Stimulated activated CD8-positive, alpha-beta memory T cell treated with anti-CD3 and anti-CD28 coated beads, Interleukin-4, amount 100 ng/mL, for 48 hours (primary cell): ENCODE data around the gene ANKRD11.
A peak's percentile ranks its signal among the peaks of the same experiment; 100 is the strongest.

Experiments
- DNase-seq: peaks from one replicate; pipeline ENCODE4 v3.0.0-alpha.2; 2020

The ANKRD11 gene

GRCh38 chr16:89323120-89323960, 167.0 kb downstream of the ANKRD11 start:
- DNase-seq, result no peak

DNA sequence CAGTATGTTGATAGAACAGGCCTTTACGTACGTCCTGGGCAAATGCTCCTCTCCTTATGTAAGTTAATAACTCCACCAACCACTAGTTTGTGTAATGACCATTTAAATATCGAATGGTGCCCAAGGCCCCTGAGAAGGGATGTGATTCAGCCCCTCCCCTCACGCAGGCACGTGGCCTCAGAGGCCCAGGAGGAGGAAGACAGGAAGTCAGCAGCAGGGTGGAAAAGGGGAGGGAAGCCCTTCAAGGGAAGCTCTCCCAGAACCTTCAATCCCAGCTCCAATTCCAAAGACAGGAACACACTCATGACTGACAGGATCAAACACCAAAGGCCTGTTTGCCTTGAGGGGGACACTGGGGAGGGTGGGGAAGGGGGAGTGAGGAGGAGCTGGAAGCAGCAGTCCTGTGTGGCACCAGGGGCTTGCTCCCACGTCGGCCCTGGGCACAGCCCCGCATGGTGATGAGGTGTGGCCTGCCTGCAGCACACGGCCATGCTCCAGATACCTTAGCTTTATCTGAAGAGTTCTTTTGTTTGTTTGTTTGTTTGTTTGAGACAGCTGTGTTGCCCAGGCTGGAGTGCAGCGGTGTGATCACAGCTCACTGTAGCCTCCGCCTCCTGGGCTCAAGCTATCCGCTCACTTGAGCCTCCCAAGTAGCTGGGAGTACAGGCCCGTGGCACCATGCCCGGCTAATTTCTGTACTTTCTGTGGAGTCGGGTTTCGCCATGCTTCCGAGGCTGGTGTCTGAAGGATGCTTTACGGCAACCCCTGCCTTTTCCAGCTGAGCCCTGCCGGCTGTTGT, 167.8 kb downstream of the ANKRD11 start:
- no peak for DNase-seq

DNA sequence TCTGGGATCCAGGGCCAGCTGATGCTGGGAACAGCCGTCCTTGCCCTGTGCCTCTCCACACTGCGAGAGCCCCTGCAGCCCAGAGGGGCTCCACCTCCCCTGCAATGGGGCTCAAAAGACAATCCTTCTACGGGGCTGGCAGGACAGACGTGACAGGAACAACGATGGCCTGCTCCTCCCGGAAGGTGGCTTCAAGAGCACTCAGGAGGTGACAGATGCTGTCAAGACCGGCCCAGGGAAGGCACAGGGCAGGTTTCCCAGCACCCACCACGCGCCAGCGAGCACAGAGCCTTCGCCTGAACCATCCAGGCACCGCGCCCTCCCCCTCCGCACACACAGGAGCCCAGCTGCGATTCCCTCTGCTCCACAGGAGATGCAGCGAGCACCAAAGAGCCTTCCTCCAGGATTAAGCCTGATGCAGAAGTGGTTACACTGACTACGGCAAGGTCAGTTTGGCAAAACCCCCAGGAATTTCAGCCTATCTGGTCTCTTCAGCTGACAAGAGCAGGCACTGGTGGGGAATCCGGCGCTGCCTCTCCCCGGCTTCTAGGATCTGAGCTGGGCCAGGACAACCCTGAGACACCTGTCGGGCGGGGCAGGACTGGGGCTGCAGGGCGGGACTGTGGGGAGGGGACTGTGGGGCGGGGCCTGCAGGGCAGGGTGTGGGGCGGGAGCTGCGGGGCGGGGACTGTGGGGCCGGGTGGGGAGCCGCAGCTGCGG, 169.4 kb downstream of the ANKRD11 start:
- no peak for DNase-seq

DNA sequence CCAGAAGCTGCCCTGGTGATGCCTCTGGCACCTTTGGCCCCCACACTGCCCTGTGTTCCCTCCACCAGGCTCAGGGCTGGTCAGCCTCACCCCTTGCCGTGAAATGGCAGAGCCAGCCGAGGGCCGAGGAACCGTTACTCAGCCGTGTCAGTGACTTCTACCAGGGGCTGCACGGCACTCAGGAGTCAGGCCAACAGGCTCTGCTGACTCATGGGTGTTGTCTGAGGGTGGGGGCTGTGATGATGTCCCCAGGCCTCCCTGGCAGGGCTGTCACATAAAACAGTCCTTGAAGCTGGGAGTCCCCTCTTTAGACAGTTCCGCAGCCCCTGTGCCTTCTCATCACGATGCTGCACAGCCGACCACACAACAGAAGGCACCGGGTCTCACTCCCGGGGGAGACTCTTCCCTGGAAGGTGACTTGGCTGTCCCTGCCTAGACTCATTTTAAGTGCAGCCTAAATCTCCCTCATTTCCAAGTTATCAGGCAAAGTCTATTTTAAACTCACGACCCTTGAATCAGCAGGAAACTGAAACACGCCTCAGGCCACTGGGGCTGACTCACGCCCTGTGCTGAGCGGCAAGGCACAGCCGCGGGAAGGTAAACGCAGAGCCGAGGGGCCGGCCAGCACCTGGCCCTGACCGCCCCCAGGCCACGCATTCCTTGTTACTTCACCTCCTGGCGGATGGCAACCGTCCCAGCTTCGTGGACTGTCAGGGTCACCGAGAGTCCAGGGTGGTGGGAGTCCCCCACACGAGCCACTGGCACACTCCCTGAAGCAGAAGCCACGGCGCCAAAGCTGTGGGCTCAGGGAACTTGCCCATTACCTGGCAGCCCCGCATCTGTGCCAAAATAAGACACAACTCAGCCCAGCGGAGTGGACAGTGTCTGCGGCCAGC, 170.2 kb downstream of the ANKRD11 start:
- DNase-seq, result peak; percentile 74

DNA sequence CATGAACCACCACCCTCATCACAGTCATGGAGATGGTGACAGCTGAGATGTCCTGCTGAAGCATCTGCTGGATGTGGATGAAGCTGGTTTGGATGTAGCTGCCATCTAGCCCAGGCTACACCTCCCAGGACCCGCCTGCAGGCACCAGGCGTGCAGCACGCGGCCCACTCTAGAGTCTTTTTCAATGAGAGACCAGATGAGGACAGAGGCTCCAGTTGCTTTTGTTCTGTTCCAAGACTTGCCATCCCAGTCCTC, 170.8 kb downstream of the ANKRD11 start:
- DNase-seq, result no peak

- no peak for DNase-seq
These were observed 171.3 kb downstream of the ANKRD11 start for GRCh38 chr16:89318871-89319630.

DNA sequence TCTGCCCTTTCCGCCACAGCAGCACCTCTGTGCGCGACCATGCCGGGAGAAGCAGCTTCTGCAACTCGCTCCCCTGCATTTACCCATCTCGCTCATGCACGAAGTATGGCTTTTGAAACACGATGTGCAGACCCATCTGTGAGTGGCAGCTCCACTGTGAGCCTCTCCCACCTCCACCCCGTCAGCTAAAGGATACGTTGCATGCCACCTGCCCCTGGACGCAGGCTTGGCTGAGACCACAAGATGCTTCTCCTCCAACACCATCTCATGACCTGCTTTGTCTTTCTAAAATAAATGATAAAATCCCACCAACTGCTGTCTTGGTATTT, 172.0 kb downstream of the ANKRD11 start:
- no peak for DNase-seq

DNA sequence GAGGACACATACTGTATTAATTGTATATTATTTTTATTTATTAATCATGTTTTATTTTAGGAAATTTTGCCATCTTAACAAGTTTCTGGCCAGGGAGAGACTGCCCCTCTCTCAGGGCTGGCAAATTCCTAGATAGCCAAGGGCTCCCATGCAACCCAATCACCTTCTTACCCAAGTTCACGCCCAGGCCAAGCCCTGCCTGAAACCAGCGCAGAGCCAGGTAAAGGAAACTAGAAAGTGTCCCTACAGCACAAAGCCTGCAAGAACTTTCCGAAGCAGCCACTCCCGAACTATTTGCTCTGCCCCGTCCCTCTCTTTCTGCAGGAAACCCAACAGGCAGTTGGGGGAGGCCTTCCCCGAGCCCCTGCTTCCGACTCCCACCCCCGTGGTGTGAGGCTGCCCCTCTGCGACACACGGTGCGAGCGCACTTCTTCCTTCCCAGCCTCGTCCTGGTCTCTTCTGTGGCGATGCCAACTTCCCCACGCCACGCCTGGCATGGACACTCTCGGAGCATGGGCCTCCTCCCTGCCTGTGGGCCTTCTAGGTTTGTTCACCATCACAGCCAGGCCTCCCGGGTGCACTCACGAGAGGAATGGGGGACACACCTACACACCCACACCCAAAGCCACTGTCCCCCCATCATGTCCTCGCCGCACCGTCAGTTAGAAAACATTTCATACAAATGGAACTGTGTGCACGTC, 172.5 kb downstream of the ANKRD11 start:
- no peak for DNase-seq

GRCh38 chr16:89317101-89317671, 173.2 kb downstream of the ANKRD11 start:
- DNase-seq, result no peak

GRCh38 chr16:89316701-89317100, 173.7 kb downstream of the ANKRD11 start:
- no peak for DNase-seq

DNA sequence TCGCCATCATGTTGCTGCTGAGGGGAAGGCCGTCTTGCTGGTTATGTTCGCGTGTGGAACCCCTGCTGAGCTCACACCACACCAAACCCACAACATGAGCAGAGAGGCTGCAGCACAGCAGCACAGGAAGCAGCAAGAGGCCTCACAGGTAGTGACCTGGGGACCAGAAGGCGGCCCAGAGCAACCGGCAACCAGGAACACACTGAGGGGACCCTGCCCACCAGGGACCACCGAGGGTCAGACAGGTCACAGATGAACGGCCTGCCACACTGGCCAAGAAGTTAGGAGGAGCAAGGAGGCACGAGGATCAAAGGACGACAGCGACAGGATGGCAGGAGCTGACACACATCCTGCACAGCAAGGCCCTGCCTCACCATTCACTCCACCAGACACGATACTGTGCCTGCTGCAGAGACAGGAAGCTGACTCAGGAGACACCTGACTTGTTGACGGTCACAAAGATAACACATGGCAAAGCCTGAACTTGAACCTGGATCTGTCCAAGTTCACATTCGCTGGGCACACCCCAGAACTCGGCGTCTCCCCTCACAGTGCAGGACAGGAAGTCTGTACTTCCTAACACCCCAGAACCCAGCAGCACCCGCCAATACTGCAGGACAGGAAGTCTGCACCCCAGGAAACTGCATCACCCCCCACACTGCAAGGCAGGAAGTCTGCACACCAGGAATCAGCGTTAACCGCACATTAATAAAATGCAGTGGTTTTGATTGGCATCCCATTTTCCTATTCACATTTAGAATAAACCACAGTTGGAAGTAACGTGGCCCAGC, 174.4 kb downstream of the ANKRD11 start:
- DNase-seq, result peak; percentile 78

GRCh38 chr16:89315271-89315670, 175.1 kb downstream of the ANKRD11 start:
- DNase-seq, result no peak

GRCh38 chr16:89314854-89315253, 175.5 kb downstream of the ANKRD11 start:
- no peak for DNase-seq

- no peak for DNase-seq
These were observed 176.0 kb downstream of the ANKRD11 start for GRCh38 chr16:89314357-89314756.

GRCh38 chr16:89313583-89313982, 176.8 kb downstream of the ANKRD11 start:
- no peak for DNase-seq

DNA sequence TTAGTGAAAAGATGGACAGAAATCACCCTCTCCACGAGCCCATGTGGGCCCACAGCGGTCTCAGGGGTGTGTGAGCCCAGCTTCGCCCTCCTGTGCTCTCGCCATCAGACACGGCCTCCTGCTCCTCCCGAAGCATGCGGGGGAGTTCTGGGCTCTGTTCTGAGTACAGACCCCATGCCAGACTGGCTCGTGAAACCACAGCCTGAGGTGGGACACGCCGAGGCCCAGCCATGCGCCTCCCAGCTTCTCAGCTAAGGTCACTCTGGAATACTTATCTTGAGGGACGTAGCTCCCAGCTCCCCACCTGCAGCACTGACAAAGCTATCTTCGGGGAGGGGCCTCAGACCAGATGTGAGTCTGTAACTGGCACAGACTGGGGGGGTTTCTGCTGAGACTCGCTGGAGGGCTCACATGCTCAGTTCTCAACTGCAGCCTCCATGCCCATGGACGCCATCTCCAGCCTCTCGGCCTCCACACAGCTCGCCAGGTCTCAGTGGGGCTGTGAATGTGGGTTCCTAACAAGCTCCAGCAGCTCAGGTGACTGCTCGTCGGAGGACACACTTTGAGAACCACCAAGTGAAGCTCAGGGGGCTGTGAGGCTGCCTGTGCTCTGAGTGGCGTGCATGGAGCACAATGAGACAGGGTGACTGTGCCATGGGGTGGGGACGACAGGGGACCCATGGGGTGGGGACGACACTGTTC, 177.6 kb downstream of the ANKRD11 start:
- no peak for DNase-seq

DNA sequence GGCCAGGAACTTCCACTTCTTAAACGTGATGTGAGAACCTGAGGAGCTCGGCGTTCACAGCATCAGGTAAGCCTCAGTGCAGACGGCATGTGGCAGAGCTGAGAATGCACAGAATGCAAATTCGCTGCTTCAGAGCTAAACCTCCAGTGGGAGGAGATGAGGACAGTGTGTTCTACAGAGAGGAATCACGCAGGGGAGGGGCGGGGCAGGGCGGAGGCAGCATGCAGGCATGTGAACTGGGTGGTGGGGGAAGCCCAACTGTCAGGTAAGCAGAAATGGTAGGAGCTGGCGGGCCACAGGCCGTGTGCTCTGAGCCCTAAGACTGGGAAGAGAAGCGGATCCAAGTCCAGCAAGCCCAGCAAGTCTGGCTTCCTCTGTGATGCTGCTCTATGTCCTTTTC, 178.2 kb downstream of the ANKRD11 start:
- no peak for DNase-seq

GRCh38 chr16:89311636-89312035, 178.7 kb downstream of the ANKRD11 start:
- DNase-seq, result no peak

DNA sequence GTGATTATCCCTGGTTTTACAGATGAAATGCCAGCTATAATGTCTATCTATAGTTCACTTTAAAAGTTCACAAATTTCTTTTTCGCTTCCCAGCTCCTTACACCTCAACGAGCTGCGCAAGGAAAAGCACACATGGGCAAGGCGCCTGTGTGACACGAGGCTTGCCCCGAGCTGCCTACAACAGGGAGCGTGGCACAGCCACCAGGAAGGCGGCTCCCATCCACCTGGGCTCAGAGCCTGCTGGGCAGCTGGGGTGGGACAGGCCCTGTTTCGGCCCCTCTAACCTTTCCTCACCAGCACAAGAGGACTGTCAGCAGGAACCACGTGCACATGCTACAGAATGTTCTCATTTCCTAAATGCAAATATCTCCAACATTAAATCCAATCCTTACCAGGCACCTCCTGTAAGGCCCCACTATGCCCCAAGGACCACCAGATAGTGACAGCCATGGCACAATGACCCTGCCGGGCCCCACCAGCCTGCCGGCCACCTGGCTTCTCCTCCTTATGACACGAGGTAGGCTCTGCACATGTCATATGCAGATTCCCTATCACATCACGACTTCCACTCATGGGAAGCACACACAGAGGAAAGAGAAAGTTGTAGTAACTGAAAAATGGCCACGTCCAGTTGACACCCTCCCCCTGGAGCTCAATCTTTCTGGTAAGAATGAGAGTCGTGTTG, 180.8 kb downstream of the ANKRD11 start:
- DNase-seq, result no peak
